Measurements from ENCODE around the gene TNKS2.

Gene TNKS2

DNA sequence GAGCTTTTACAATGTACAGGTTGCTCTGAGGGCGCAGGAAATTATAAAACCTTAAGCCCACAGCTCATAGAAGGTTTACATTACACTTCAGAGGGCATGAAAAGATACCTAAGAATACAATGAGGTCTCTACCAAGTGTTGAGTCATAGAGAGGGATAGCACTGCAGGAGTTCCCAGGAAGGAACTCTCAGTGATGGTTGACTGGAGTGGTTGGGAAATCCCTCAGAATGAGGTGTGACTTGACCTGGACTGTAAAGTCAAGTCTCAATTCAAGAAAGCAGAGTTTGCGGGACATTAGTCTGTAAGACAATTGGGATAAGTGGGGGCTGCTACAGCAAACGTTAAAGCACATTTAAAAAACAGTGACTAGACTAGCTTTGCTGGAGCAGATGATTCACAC, 21.9 kb downstream of the TNKS2 start:
- H3K36me3 ChIP-seq = peaks cover 60 to 93% (median 76%) of the 10 kb centered on the region in 3 donors
- no peaks in the 10 kb centered on the region for H3K4me1 ChIP-seq
- TF ChIP-seq, protein P1, sequence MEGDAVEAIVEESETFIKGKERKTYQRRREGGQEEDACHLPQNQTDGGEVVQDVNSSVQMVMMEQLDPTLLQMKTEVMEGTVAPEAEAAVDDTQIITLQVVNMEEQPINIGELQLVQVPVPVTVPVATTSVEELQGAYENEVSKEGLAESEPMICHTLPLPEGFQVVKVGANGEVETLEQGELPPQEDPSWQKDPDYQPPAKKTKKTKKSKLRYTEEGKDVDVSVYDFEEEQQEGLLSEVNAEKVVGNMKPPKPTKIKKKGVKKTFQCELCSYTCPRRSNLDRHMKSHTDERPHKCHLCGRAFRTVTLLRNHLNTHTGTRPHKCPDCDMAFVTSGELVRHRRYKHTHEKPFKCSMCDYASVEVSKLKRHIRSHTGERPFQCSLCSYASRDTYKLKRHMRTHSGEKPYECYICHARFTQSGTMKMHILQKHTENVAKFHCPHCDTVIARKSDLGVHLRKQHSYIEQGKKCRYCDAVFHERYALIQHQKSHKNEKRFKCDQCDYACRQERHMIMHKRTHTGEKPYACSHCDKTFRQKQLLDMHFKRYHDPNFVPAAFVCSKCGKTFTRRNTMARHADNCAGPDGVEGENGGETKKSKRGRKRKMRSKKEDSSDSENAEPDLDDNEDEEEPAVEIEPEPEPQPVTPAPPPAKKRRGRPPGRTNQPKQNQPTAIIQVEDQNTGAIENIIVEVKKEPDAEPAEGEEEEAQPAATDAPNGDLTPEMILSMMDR (IDR thresholded peaks at IDR 0.05) = no peak
- no peaks in the 10 kb centered on the region for H3K9me3 ChIP-seq
- H3K4me3 ChIP-seq = no peak overlapping the region
- no peaks in the 10 kb centered on the region for H3K27me3 ChIP-seq
- intact Hi-C loops (cut with DNase I; ENCODE audit: low total_unique reads) = no loop called here
- H3K27ac ChIP-seq = no peak overlapping the region
- DNase-seq = no peak

DNA sequence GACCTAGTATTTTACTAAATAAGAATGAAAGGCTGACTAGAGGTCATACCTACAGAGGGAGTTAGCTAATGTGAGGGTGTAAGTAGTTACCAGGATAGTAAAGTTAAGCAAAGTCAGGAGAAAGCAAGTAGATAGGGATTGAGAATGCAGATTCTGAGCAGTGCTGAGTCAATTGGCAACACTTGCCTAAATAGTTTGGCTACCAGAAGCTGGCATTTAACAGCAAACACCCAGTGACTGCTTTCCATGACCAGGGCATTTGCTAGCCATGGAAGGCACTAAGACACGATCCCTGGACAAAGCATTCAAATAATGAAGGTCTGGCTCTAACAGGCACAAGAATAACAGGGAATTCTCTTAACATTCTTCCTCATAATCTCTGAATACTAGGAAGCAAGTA, 25.9 kb downstream of the TNKS2 start:
- Histone ChIP-seq H3K9me3 (no peaks in the 10 kb centered on the region), H3K27me3 (no peaks in the 10 kb centered on the region), H3K4me3 (no peak overlapping the region), H3K4me1 (no peaks in the 10 kb centered on the region), H3K36me3 (peaks cover 80 to 97% (median 90%) of the 10 kb centered on the region in 3 donors), H3K27ac (no peak overlapping the region)
- intact Hi-C loops (cut with DNase I; ENCODE audit: low total_unique reads) = no loop called here
- TF ChIP-seq, protein P1 (IDR thresholded peaks at IDR 0.05) = no peak
- DNase-seq = no peak

GRCh38 chr10:91829268-91829667, 31.0 kb downstream of the TNKS2 start:
- no peaks in the 10 kb centered on the region for H3K27me3 ChIP-seq
- no peaks in the 10 kb centered on the region for H3K4me1 ChIP-seq
- no peak overlapping the region for H3K4me3 ChIP-seq
- no peak for DNase-seq
- intact Hi-C loops (cut with DNase I; ENCODE audit: low total_unique reads) = no loop called here
- H3K27ac ChIP-seq = no peak overlapping the region
- TF ChIP-seq, protein P1 (IDR thresholded peaks at IDR 0.05) = no peak
- H3K36me3 ChIP-seq = peaks cover 83 to 96% (median 90%) of the 10 kb centered on the region in 3 donors
- H3K9me3 ChIP-seq = no peaks in the 10 kb centered on the region

GRCh38 chr10:91838199-91838598, 40.0 kb downstream of the TNKS2 start:
- TF ChIP-seq, protein P1 (IDR thresholded peaks at IDR 0.05) = no peak
- Histone ChIP-seq H3K27me3 (no peaks in the 10 kb centered on the region), H3K36me3 (peaks cover 86 to 99% (median 87%) of the 10 kb centered on the region in 3 donors), H3K27ac (no peak overlapping the region), H3K4me1 (no peaks in the 10 kb centered on the region), H3K9me3 (no peaks in the 10 kb centered on the region), H3K4me3 (no peak overlapping the region)
- DNase-seq = no peak
- intact Hi-C loops (cut with DNase I; ENCODE audit: low total_unique reads) = no loop called here

DNA sequence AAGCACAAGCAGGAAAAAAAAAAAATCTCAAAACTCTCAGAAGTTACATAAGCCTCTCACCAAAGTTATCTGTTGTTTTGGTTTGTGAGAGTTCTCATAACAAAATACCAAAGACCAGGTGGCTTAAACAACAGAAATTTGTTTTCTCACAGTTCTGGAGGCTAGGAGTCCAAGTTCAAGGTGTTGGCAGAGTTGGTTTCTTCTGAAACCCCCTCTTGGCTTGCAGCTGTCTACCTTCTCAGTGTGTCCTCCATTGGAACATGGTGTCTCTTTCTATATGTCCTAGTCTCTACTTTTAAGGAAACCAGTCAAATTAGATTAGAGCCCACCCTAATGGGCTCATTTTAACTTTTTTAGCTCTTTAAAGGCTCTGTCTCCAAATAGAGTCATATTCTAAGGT, 44.9 kb downstream of the TNKS2 start:
- Histone ChIP-seq H3K4me1 (no peaks in the 10 kb centered on the region), H3K9me3 (no peaks in the 10 kb centered on the region), H3K27me3 (no peaks in the 10 kb centered on the region), H3K27ac (no peak overlapping the region), H3K36me3 (peaks cover 86 to 97% (median 92%) of the 10 kb centered on the region in 3 donors), H3K4me3 (no peak overlapping the region)
- intact Hi-C loops (cut with DNase I; ENCODE audit: low total_unique reads) = no loop called here
- no peak for DNase-seq
- TF ChIP-seq, protein P1 (IDR thresholded peaks at IDR 0.05) = no peak

DNA sequence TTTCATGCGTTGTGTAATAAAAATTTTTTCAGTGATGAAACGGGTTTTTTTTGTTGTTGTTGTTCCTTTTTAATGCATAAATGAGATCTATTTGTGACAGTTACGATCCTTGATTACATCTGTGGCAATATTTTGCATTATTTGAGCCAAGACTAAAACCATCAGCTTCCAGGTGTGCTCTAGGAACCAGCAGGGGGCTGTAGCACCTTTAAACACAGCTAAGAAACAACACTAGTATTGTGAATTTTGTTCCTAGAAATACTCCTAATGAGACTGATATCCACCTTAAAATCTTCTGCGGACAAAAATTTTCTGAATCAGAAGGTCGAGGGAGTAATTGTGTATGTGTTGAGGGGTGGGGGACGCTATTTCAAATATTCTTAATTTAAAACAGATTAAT, 58.4 kb downstream of the TNKS2 start:
- TF ChIP-seq, protein P1 (IDR thresholded peaks at IDR 0.05) = peak in 1 of 2 experiments; percentile 26
- peaks cover 65 to 95% (median 80%) of the 10 kb centered on the region in 3 donors for H3K36me3 ChIP-seq
- H3K4me1 ChIP-seq = no peaks in the 10 kb centered on the region
- intact Hi-C loops (cut with DNase I; ENCODE audit: low total_unique reads) = no loop called here
- H3K27ac ChIP-seq = no peak overlapping the region
- H3K4me3 ChIP-seq = no peak overlapping the region
- no peak for DNase-seq
- no peaks in the 10 kb centered on the region for H3K9me3 ChIP-seq
- H3K27me3 ChIP-seq = no peaks in the 10 kb centered on the region

All from tibial artery (tissue), 4 donors.